ENCODE measurements around the gene GTF3C1.

DNA sequence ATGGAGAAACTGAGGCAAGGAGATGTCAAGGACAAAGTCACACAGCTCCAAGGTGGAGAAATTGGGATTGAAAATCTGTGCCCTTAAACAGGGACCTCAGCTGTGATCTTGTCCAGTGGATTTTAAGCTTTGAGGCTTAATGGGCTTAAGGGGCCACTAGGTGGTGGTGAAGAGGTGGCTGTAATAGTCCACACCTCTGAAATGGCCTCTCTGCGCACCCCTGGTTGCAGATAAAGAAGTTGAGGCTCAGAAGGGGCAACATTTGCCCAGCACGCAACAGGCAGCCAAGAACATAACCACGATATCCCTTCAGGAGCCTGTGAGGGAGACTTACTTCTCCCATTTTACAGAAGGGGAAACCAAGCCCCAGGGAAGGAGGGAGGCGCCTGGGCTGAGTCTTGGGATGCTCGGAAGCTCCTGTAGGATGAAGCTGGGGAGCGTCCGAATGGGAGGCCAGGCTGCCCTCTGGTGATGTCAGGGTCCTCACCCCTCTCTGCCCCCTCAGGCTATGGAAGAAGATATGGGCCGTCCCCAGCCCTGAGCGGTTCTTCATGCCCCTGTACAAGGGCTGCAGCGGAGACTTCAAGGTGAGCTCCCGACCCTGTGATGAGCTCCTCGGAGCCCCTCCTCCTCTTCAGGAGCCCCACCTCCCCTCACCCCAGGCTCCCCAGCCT, 104.1 kb downstream of the GTF3C1 start:
- TF ChIP-seq, protein P1, sequence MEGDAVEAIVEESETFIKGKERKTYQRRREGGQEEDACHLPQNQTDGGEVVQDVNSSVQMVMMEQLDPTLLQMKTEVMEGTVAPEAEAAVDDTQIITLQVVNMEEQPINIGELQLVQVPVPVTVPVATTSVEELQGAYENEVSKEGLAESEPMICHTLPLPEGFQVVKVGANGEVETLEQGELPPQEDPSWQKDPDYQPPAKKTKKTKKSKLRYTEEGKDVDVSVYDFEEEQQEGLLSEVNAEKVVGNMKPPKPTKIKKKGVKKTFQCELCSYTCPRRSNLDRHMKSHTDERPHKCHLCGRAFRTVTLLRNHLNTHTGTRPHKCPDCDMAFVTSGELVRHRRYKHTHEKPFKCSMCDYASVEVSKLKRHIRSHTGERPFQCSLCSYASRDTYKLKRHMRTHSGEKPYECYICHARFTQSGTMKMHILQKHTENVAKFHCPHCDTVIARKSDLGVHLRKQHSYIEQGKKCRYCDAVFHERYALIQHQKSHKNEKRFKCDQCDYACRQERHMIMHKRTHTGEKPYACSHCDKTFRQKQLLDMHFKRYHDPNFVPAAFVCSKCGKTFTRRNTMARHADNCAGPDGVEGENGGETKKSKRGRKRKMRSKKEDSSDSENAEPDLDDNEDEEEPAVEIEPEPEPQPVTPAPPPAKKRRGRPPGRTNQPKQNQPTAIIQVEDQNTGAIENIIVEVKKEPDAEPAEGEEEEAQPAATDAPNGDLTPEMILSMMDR (IDR thresholded peaks at IDR 0.05): no peak
- no peak for TF ChIP-seq POLR2A (IDR thresholded peaks at IDR 0.05)
